Cardiac muscle cell (in vitro differentiated cells and primary cell): ENCODE results near the gene SEC14L1. TPM values are rescaled to one million over a fixed set of nuclear protein-coding genes. Genes with fewer than 3 reads are reported as not detected.

ENCODE experiments used
- DNase-seq, 2 donors: peaks; one replicate each; pipeline versions ENCODE4 v3.0.0 to v3.0.0-alpha.2; 2010 to 2017; ENCODE audit warnings: low read depth in 1 of 2, low spot score in 1 of 2
- H3K27ac ChIP-seq: fragments of 200-600 bp; sonication (generic); 2 replicates; pipeline ENCODE4 v1.5.1; 2016
- H3K27me3 ChIP-seq: fragments of 200-600 bp; sonication (generic); 2 replicates; pipeline ENCODE4 v1.6.0; 2016; ENCODE audit warnings: control low read depth
- H3K36me3 ChIP-seq: fragments of 200-600 bp; sonication (generic); 2 replicates; pipeline ENCODE4 v1.5.1; 2016; ENCODE audit warnings: control low read depth
- H3K4me1 ChIP-seq: fragments of 200-600 bp; sonication (generic); 2 replicates; pipeline ENCODE4 v1.8.1; 2017; ENCODE audit warnings: low read depth, mild to moderate bottlenecking, mixed run types
- H3K4me3 ChIP-seq: fragments of 200-600 bp; sonication (generic); 2 replicates; pipeline ENCODE4 v1.5.1; 2016; ENCODE audit warnings: mild to moderate bottlenecking
- H3K9me3 ChIP-seq: fragments of 200-600 bp; sonication (generic); 2 replicates; pipeline ENCODE4 v1.5.1; 2017; ENCODE audit warnings: low read depth, mild to moderate bottlenecking, control low read depth
- polyA plus RNA-seq: library from polyadenylated mRNA; unstranded; fragments of >200 nt; fragmentation: Nextera tagmentation; extraction: Ambion mirVana; gene quantifications from 2 replicates; pipeline ENCODE4 v1.2.1, GENCODE V29; 2016
- total RNA-seq: library from RNA; depleted of rRNA; stranded (reverse); fragments of >200 nt; gene quantifications from 2 replicates; pipeline ENCODE4 v1.2.3, GENCODE V29; 2016
- TF ChIP-seq, protein P1 (sequence below): IDR thresholded peaks from 2 replicates; pipeline ENCODE4 v1.5.1; 2012; ENCODE audit warnings: low read depth, mild to moderate bottlenecking, low read length

SEC14L1 gene
- total and polyA plus RNA-seq, 2 experiments from 2014 or later: 25.5 to 30.0 TPM

DNA sequence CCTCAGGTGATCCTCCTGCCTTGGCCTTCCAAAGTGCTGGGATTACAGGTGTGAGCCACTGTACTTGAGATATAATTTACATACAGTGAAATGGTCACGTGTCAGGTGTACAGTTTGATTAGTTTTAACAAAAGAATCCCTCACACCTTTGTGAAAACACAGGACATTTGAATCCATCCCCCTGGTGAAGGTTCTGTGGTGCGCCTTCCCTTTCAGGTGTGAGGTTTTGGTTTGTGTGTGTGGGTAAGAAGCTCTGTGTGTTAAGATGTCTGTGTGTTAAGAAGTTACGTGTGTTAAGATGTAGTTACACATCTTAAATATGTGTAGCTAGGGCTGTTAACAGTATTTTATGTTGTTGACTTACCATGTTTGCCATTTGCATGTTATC is 4.4 kb downstream of the SEC14L1 start:
- no peak for DNase-seq
- H3K4me3 ChIP-seq: no peak overlapping the region
- H3K36me3 ChIP-seq: peaks cover 7% of the 10 kb centered on the region
- H3K4me1 ChIP-seq: peaks cover 45% of the 10 kb centered on the region
- no peaks in the 10 kb centered on the region for H3K27me3 ChIP-seq
- peak overlapping the region; percentile 87 for H3K27ac ChIP-seq
- TF ChIP-seq, protein P1, sequence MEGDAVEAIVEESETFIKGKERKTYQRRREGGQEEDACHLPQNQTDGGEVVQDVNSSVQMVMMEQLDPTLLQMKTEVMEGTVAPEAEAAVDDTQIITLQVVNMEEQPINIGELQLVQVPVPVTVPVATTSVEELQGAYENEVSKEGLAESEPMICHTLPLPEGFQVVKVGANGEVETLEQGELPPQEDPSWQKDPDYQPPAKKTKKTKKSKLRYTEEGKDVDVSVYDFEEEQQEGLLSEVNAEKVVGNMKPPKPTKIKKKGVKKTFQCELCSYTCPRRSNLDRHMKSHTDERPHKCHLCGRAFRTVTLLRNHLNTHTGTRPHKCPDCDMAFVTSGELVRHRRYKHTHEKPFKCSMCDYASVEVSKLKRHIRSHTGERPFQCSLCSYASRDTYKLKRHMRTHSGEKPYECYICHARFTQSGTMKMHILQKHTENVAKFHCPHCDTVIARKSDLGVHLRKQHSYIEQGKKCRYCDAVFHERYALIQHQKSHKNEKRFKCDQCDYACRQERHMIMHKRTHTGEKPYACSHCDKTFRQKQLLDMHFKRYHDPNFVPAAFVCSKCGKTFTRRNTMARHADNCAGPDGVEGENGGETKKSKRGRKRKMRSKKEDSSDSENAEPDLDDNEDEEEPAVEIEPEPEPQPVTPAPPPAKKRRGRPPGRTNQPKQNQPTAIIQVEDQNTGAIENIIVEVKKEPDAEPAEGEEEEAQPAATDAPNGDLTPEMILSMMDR: no peak
- no peaks in the 10 kb centered on the region for H3K9me3 ChIP-seq

DNA sequence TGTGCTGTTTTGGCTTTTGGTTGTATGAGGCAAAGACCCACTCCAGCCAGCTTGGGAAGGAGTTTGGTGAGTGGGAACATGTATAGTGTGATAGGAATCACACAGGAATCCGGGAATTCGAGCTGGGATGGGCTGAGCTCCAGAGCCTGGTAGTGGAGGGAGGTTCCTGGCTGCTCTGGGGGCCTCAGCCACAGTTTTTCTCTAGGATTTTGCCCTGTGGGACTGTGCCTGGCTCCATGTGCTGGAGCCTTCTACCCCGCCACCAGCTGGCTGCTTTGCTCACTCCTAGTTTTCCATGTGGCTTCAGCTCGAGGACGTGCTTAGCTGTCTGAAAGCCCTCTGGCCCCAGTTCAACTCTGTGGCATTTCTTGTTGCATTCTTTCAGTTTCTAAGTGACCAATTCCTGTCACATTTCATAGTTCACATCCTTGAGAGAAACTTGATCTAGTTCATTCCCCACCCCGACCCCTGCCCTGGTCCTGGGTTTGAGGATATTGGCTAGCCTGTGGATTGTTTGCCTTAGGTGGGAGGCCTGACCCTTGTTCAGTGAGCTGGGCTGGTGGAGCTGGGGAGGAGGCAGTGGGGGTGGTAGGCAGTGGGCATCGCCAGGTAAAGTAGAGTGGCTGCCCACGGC is 5.0 kb downstream of the SEC14L1 start:
- peaks cover 7% of the 10 kb centered on the region for H3K36me3 ChIP-seq
- peaks cover 45% of the 10 kb centered on the region for H3K4me1 ChIP-seq
- peak overlapping the region; percentile 87 for H3K27ac ChIP-seq
- H3K9me3 ChIP-seq: no peaks in the 10 kb centered on the region
- DNase-seq: peak; percentile 77 to 83
- no peaks in the 10 kb centered on the region for H3K27me3 ChIP-seq
- TF ChIP-seq, protein P1: peak; percentile 36
- no peak overlapping the region for H3K4me3 ChIP-seq

DNA sequence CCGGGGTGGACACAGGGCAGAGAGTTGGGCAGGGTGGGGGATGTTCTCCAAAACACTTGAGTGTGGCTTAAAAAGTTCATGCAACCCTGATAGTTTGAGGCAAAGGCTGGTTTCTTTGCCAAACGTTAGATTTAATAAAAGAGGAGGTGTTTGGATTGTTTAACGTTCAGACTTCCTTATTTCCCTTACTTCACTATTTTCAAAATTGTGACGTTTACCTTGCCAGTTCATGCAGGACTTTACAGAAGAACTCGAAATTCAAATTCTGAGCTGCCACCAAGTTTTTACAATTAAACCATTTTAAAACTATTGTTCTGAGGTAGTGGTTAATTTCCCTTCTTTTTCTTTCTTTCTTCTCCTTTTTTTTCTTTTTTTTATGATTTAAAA is 5.5 kb downstream of the SEC14L1 start:
- Histone ChIP-seq H3K4me3 (no peak overlapping the region), H3K4me1 (peaks cover 45% of the 10 kb centered on the region), H3K9me3 (no peaks in the 10 kb centered on the region), H3K27ac (peak overlapping the region; percentile 87), H3K36me3 (peaks cover 7% of the 10 kb centered on the region), H3K27me3 (no peaks in the 10 kb centered on the region)
- DNase-seq: no peak
- TF ChIP-seq, protein P1: no peak

DNA sequence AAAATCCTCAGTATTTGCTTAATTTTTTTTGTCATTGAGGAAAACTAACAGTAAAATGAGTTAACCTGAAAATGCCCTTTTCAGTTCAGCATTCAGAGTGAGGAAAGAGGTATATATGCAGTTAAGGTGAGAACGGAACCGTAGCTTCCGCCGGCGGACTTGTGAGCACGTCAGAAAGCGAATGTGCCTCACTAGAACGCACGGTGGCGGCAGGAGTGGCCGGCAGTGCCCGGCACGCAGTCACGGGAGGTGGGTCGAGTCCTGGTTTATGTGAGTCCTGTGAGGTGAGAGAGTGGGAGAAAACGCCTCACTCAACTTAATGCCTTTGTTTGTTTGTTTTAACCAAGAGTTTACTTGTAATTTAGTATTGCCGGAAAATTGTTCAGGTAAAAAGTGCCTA is 6.1 kb downstream of the SEC14L1 start:
- DNase-seq: no peak
- Histone ChIP-seq H3K27me3 (no peaks in the 10 kb centered on the region), H3K4me1 (peaks cover 45% of the 10 kb centered on the region), H3K36me3 (peaks cover 7% of the 10 kb centered on the region), H3K9me3 (no peaks in the 10 kb centered on the region), H3K4me3 (no peak overlapping the region), H3K27ac (peak overlapping the region; percentile 87)
- TF ChIP-seq, protein P1: no peak

DNA sequence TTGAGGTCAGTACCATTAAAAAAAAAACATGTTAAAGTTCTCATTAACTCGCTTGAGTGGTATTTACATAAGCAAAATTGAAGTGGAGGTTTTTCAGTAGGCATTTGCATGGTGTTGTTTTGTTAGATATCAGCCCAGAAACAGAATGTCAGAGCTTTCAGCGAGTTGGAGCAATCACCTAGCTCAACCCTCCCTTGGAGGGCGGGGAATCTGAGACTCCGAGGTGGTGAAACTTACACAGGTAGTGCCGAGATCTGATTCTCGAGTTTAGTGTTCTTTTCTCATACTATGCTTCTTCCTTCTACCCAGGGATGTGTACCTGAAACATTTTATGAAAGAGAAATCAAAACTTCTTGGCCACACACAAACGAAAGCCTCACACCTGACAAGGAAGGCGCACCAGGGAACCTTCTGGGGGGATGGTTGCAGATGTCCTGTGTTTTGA is 6.6 kb downstream of the SEC14L1 start:
- TF ChIP-seq, protein P1: no peak
- Histone ChIP-seq H3K4me3 (no peak overlapping the region), H3K27me3 (no peaks in the 10 kb centered on the region), H3K9me3 (no peaks in the 10 kb centered on the region), H3K27ac (peak overlapping the region; percentile 87), H3K4me1 (peaks cover 45% of the 10 kb centered on the region), H3K36me3 (peaks cover 7% of the 10 kb centered on the region)
- no peak for DNase-seq
